ENCODE results near the gene POLDIP2. TPM values are rescaled to one million over a fixed set of nuclear protein-coding genes. Genes with fewer than 3 reads are reported as not detected.

The POLDIP2 gene
- total and polyA plus RNA-seq, 9 of the 15 experiments (the other 6 are each of a cell fraction or from before 2014, with no cell fraction given), result 22.0 to 137 (median 104) TPM

DNA sequence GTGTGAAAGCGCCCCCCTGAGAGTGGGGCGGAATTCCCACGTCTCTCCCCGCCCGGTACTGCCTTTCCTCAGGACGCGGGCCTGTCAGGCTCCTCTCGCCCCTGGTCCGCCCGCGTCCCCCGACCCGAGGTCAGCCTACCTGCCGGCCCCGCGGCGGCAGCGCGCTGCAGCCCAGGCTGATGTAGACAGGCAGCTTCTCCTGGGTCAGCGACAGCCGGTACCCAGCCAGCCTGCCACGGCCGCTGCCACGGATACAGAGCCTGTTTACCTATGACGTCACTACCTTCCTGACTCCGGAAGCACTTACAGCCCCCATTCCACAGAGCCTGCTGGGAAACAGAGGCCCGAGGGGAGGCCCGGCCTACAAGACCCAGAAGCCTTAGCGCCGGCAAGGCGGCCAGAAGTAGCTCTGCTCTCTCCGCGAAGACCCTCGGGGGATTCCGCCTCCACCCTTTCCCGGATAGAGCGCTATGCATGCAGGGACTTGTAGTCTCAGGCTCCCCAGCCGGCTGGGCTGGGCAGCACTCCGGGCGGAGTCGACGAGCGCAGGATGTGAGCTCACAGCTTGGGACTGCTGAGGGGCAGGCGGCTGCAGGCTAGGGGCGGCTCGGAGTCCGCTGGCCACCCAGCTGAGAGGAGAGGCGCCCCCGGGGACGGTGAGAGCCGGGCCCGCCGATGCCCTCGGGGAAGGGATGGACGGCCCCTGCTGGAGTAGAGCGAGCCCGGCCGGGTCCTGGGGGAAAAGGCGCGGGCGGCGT is 21.9 kb downstream of the POLDIP2 start, which contains the start of the genes IFT20 and TNFAIP1:
Gene IFT20, minus strand, starts transcription at position 272 of the 758 bp plus-strand sequence. CDS start 3,487 bp downstream, outside the sequence.
Gene TNFAIP1, plus strand, starts transcription at position 561 of the 758 bp plus-strand sequence. CDS start 3,761 bp downstream, outside the sequence.
- WGBS (ENCODE audit: insufficient coverage, low coverage, missing lambda C conversion rate), result 1% methylated on average over 53 of the region's 62 CpGs
- Histone ChIP-seq H3K9ac (ENCODE audit: insufficient read depth in 1 of 2, low read depth in 2 of 2, low read length in 2 of 2) (peak within 1 kb of the TSS; percentile 75 to 92), H3K27ac (ENCODE audit: extremely low read depth, low read depth, low read length) (peak within 1 kb of the TSS; percentile 65), H3K9me1 (ENCODE audit: control insufficient read depth, insufficient read depth, low read length) (no peaks in the 10 kb centered on the region), H3K4me2 (ENCODE audit: insufficient read depth, low read length) (peak within 1 kb of the TSS; percentile 98), H3K9me3 (replicated peaks; ENCODE audit: control insufficient read depth, insufficient read depth, low read depth, low read length) (no peaks in the 10 kb centered on the region), H3K36me3 (ENCODE audit: control insufficient read depth, insufficient read depth, low read length) (peaks cover 23% of the 10 kb centered on the region; the same call in 2 of the 3 replicates), H3K79me2 (ENCODE audit: control insufficient read depth, insufficient read depth, low read length) (peaks cover 33% of the 10 kb centered on the region), H3K4me3 (peak within 1 kb of the TSS; percentile 95), H3K27me3 (ENCODE audit: control insufficient read depth in 2 of 2, insufficient read depth in 2 of 2, low read length in 2 of 2) (no peaks in the 10 kb centered on the region), H4K20me1 (replicated peaks; ENCODE audit: control insufficient read depth, insufficient read depth, low read length) (peaks cover 14% of the 10 kb centered on the region), H2AFZ (ENCODE audit: low read depth, low read length) (peak within 1 kb of the TSS; percentile 88), H3K4me1 (replicated peaks in 1 of 2; ENCODE audit: control insufficient read depth in 2 of 2, insufficient read depth in 2 of 2, low read length in 2 of 2) (peaks cover 19 to 20% of the 10 kb centered on the region in 2 experiments; a peak in 4 of 5 replicates)
- CTCF ChIA-PET (ENCODE audit: low intra/inter-chr PET ratio), result no interaction called here
- in situ Hi-C loops (cut with MboI) (no loop called here), intact Hi-C loops (cut with micrococcal nuclease) (loop anchor here (2.0 kb wide), 1 partner anchor 17 kb away; the partner anchor contains the start of gene TMEM97)
- ATAC-seq (peak; percentile 98), DNase-seq (ENCODE audit: extremely low read depth in 1 of 4, low spot score in 3 of 4) (peak; percentile 91 to 99 (median 94)), FAIRE-seq (peak; percentile 100)
- no TSS peak for BruUV-seq (replicated peaks)
- POLR2A ChIA-PET, result interaction anchor here (0.7 to 6.5 kb wide), 16 partner anchors 8 to 129 kb away, joined by 3 to 62 read pairs (median 5); partner anchors contain the start of genes POLDIP2, SARM1 and TMEM97
- TF ChIP-seq HCFC1 (IDR thresholded peaks at IDR 0.05; ENCODE audit: low read depth, low read length) (peak; percentile 100), TBP (optimal IDR thresholded peaks at IDR 0.05; ENCODE audit: low read depth, low read length) (peak; percentile 65), MAFK (IDR thresholded peaks at IDR 0.05; ENCODE audit: low read length) (no peak), PTTG1 (tag; IDR thresholded peaks at IDR 0.05; ENCODE audit: low read depth) (no peak), MIER1 (IDR thresholded peaks at IDR 0.05; ENCODE audit: low read depth) (no peak), NCOA4 (IDR thresholded peaks at IDR 0.05; ENCODE audit: partially characterized antibody) (no peak), MYNN (IDR thresholded peaks at IDR 0.05) (no peak), MYNN (CRISPR knock-in tag; IDR thresholded peaks at IDR 0.05) (no peak), ZNF586 (CRISPR knock-in tag; conservative IDR thresholded peaks at IDR 0.05) (no peak)
- TF ChIP-seq, protein P1, sequence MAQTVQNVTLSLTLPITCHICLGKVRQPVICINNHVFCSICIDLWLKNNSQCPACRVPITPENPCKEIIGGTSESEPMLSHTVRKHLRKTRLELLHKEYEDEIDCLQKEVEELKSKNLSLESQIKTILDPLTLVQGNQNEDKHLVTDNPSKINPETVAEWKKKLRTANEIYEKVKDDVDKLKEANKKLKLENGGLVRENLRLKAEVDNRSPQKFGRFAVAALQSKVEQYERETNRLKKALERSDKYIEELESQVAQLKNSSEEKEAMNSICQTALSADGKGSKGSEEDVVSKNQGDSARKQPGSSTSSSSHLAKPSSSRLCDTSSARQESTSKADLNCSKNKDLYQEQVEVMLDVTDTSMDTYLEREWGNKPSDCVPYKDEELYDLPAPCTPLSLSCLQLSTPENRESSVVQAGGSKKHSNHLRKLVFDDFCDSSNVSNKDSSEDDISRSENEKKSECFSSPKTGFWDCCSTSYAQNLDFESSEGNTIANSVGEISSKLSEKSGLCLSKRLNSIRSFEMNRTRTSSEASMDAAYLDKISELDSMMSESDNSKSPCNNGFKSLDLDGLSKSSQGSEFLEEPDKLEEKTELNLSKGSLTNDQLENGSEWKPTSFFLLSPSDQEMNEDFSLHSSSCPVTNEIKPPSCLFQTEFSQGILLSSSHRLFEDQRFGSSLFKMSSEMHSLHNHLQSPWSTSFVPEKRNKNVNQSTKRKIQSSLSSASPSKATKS (CRISPR knock-in tag; IDR thresholded peaks at IDR 0.05), result no peak
- TF ChIP-seq, protein P2, sequence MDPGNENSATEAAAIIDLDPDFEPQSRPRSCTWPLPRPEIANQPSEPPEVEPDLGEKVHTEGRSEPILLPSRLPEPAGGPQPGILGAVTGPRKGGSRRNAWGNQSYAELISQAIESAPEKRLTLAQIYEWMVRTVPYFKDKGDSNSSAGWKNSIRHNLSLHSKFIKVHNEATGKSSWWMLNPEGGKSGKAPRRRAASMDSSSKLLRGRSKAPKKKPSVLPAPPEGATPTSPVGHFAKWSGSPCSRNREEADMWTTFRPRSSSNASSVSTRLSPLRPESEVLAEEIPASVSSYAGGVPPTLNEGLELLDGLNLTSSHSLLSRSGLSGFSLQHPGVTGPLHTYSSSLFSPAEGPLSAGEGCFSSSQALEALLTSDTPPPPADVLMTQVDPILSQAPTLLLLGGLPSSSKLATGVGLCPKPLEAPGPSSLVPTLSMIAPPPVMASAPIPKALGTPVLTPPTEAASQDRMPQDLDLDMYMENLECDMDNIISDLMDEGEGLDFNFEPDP (CRISPR knock-in tag; IDR thresholded peaks at IDR 0.05), result peak; percentile 78; the same call in 1 of the 2 replicates

Measured in K562 (cell line).